Measurements from ENCODE around the gene AMPH.
"Not testable (repeated sequence)": the region's sequence is repeated elsewhere in the genome, so short reads cannot be mapped to it uniquely, and the experiment has no call there.

Gene AMPH

DNA sequence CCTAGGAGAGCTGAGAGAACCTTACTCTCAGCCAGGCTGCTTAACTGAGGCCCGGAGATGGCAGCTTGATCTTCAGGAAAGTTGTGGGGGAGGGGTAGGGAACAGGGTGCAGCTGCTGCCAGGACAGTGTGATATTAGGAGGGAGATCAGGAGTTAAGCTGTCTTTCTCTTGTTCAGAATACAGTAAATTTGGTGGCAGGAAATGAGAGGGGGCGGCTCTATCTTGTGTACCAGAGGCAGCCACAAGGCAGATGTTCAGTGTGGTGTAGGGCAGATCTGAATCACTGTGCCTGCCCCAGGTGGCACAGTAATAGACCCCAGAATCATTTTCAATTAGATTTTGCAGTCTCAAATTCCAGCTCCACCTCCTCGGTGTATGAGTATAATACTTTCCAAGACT, 286.4 kb downstream of the AMPH start:
- DNase-seq = not testable (repeated sequence)

- DNase-seq = not testable (repeated sequence)
These were observed 289.0 kb downstream of the AMPH start for GRCh38 chr7:38342135-38342534.

GRCh38 chr7:38341172-38341705, 289.9 kb downstream of the AMPH start:
- not testable (repeated sequence) for DNase-seq

DNA sequence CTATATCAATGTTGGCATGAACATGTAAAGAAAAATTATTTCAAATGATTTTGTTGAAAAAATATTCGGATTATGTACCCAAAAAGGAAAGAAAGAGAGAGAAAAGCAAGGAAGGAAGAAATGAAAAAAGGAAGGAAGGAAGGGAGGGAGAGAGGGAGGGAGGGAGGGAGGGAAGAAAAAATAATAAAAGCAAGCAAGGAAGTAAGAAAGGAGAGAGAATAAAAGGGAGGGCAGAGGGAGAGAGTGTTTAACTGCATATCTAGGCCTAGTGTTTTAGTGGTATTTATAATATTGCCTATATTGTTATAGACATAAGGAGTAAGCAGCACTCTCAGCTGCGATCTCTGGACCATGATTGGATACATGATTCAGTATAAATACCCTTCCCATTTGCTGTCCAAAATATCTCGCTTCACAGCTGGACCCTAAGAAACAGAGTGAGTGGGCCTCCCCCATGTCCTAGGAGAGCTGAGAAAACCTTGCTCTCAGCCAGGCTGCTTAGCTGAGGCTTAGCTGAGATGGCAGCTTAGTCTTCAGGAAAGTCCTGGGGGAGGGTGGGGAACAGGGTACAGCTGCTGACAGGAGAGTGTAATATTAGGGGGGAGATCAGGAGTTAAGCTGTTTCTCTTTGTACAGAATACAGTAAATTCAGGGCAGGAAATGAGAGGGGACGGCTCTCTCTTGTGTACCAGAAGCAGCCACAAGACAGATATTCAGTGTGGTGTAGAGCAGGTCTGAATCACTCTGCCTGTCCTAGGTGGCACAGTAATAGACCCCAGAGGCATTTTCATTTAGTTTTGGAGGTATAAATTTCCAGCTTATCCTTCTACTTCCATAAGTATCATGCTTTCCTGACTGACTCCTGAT, 291.0 kb downstream of the AMPH start:
- no peak for DNase-seq

- DNase-seq = not testable (repeated sequence)
These were observed 295.0 kb downstream of the AMPH start for GRCh38 chr7:38336148-38336515.

DNA sequence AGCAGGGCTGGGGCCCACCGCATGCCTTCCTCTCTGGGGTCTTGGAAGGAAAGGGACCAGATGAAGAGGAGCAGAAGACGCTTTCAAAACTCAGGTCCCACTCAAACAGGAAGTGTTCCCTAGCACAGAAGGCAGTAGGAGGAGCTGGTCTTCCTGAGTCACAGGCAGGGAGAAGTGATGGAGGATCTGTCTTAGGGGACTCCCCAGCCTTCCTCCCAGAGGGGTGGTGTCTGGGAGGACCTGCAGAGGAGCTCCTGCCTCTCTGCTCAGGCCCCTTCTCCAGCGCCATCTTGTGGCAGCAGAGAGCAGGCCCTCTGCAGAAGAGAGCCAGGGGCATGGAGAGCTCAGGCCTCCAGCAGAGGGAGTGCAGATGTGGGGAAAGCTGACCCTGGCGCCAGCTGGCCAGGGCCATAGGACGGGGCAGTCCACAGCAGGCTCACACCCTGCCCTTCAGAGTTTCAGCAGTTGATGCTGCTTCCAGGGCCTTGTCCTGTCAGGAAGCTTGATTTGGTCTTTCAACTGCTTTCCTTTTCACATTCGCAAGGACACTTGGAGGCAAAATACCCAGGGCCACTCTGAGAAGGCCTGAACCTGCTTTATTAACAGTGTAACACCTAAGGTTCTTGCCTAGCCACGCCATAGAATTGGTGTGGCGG, 295.6 kb downstream of the AMPH start:
- peak; percentile 65 for DNase-seq

DNA sequence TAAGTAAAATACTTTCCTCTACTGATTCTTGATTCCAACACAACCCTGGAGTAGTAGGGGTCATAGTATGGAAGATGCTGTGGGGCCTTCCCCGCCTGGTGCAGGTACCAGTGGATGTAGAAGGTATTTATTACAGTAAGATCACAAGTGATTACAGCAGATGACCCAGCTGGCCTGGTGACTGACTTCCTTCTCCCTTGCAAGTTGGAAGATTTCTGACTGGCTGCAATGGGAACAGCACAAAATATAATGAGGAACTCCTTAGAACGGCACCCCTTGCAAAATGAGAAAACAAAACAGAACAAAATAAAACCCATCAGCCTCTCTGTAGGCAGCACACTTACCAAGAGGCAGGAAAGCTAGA, 296.1 kb downstream of the AMPH start:
- no peak for DNase-seq

GRCh38 chr7:38334163-38334562, 297.0 kb downstream of the AMPH start:
- no peak for DNase-seq
